Endothelial cell of umbilical vein (primary cell): ENCODE data around the gene SAA2.
"Not testable (repeated sequence)": the region's sequence is repeated elsewhere in the genome, so short reads cannot be mapped to it uniquely, and the experiment has no call there.

Experiments used
- CTCF ChIP-seq, 2 donors: IDR thresholded peaks; 1 replicate in 1 of 2; 2 replicates in 1 of 2; pipeline ENCODE4 v1.5.1; 2011; ENCODE audit warnings: low read length in 2 of 2, mild to moderate bottlenecking in 2 of 2, moderate library complexity in 2 of 2, control low read depth in 1 of 2, inconsistent platforms in 1 of 2, low read depth in 1 of 2; ENCODE audit not compliant: insufficient read depth in 1 of 2; ENCODE audit errors: extremely low read depth in 1 of 2
- POLR2AphosphoS5 ChIP-seq: IDR thresholded peaks from 2 replicates; pipeline ENCODE4 v1.6.1; 2012; ENCODE audit warnings: low read depth, mild to moderate bottlenecking, control low read depth, low read length, moderate library complexity; ENCODE audit not compliant: insufficient read depth

GRCh38 chr11:18267335-18268133 is 19.1 kb upstream of the SAA2 start:
- not testable (repeated sequence) for TF ChIP-seq CTCF (IDR thresholded peaks at IDR 0.05; ENCODE audit: extremely low read depth in 1 of 2, insufficient read depth in 1 of 2, low read depth in 1 of 2, low read length in 2 of 2); POLR2AphosphoS5
